ENCODE results near the gene INPP5D. TPM values are rescaled to one million over a fixed set of nuclear protein-coding genes. Genes with fewer than 3 reads are reported as not detected.

INPP5D gene
- total RNA-seq, 1 donor from 2014 or later = 14.7 TPM

- no peaks in the 10 kb centered on the region for H4K20me1 ChIP-seq (ENCODE audit: insufficient read depth, low read length)
- no peak overlapping the region for H3K27ac Mint-ChIP-seq (ENCODE audit: unreplicated experiment)
- peaks cover 9% of the 10 kb centered on the region for H3K9me3 Mint-ChIP-seq (ENCODE audit: unreplicated experiment)
- peaks cover 23% of the 10 kb centered on the region for H3K36me3 Mint-ChIP-seq (ENCODE audit: low read depth, unreplicated experiment)
- H3K9me3 ChIP-seq (ENCODE audit: insufficient read depth, low read depth, low read length) = peaks cover 5% of the 10 kb centered on the region
- H3K4me3 ChIP-seq (ENCODE audit: insufficient read depth, low read depth, low read length) = no peak overlapping the region
- no peak overlapping the region for H3K4me2 ChIP-seq (ENCODE audit: low read length)
- FAIRE-seq (no peak), DNase-seq (ENCODE audit: low read depth) (no peak)
- no peaks in the 10 kb centered on the region for H3K4me1 ChIP-seq (ENCODE audit: insufficient read depth, low read length)
- TF ChIP-seq CTCF (IDR thresholded peaks at IDR 0.05; ENCODE audit: insufficient read depth, low read depth, low read length) (no peak), EZH2 (IDR thresholded peaks at IDR 0.05; ENCODE audit: insufficient read depth, low read length) (no peak)
- H3K9ac ChIP-seq (ENCODE audit: low read length) = no peak overlapping the region
- no peak overlapping the region for H3K4me3 Mint-ChIP-seq (ENCODE audit: unreplicated experiment)
- no peaks in the 10 kb centered on the region for H3K4me1 Mint-ChIP-seq (ENCODE audit: low read depth, unreplicated experiment)
- H3K36me3 ChIP-seq (ENCODE audit: insufficient read depth, low read length) = no peaks in the 10 kb centered on the region
- H3K27ac ChIP-seq (ENCODE audit: low read depth, low read length) = no peak overlapping the region
- peaks cover 12% of the 10 kb centered on the region for H3K27me3 ChIP-seq (ENCODE audit: insufficient read depth, low read length)
- peaks cover 20% of the 10 kb centered on the region for H3K27me3 Mint-ChIP-seq (ENCODE audit: low read depth, unreplicated experiment)
- H3K79me2 ChIP-seq (ENCODE audit: insufficient read depth, low read length) = no peaks in the 10 kb centered on the region
- H2AFZ ChIP-seq (ENCODE audit: low read depth, low read length) = no peak overlapping the region
Observed at GRCh38 chr2:233145726-233146125, 85.6 kb downstream of the INPP5D start.

GRCh38 chr2:233146194-233146593 lies 86.1 kb downstream of the INPP5D start:
- Mint-ChIP-seq H3K27me3 (ENCODE audit: low read depth, unreplicated experiment) (peaks cover 23% of the 10 kb centered on the region), H3K4me1 (ENCODE audit: low read depth, unreplicated experiment) (no peaks in the 10 kb centered on the region), H3K4me3 (ENCODE audit: unreplicated experiment) (no peak overlapping the region), H3K36me3 (ENCODE audit: low read depth, unreplicated experiment) (peaks cover 23% of the 10 kb centered on the region), H3K27ac (ENCODE audit: unreplicated experiment) (no peak overlapping the region), H3K9me3 (ENCODE audit: unreplicated experiment) (peaks cover 9% of the 10 kb centered on the region)
- TF ChIP-seq EZH2 (IDR thresholded peaks at IDR 0.05; ENCODE audit: insufficient read depth, low read length) = no peak
- TF ChIP-seq CTCF (IDR thresholded peaks at IDR 0.05; ENCODE audit: insufficient read depth, low read depth, low read length) = no peak
- Histone ChIP-seq H3K79me2 (ENCODE audit: insufficient read depth, low read length) (no peaks in the 10 kb centered on the region), H3K9me3 (ENCODE audit: insufficient read depth, low read depth, low read length) (peaks cover 5% of the 10 kb centered on the region), H4K20me1 (ENCODE audit: insufficient read depth, low read length) (no peaks in the 10 kb centered on the region), H3K27ac (ENCODE audit: low read depth, low read length) (no peak overlapping the region), H3K36me3 (ENCODE audit: insufficient read depth, low read length) (no peaks in the 10 kb centered on the region), H3K4me3 (ENCODE audit: insufficient read depth, low read depth, low read length) (no peak overlapping the region), H3K4me1 (ENCODE audit: insufficient read depth, low read length) (no peaks in the 10 kb centered on the region), H2AFZ (ENCODE audit: low read depth, low read length) (no peak overlapping the region), H3K27me3 (ENCODE audit: insufficient read depth, low read length) (peaks cover 12% of the 10 kb centered on the region), H3K4me2 (ENCODE audit: low read length) (no peak overlapping the region), H3K9ac (ENCODE audit: low read length) (no peak overlapping the region)
- DNase-seq (ENCODE audit: low read depth) (no peak), FAIRE-seq (no peak)

GRCh38 chr2:233147136-233147828 lies 87.1 kb downstream of the INPP5D start:
- Mint-ChIP-seq H3K4me1 (ENCODE audit: low read depth, unreplicated experiment) (no peaks in the 10 kb centered on the region), H3K4me3 (ENCODE audit: unreplicated experiment) (no peak overlapping the region), H3K27ac (ENCODE audit: unreplicated experiment) (no peak overlapping the region)

More at GRCh38 chr2:233147136-233147828, 87.1 kb downstream of the INPP5D start:
- Histone ChIP-seq H3K36me3 (ENCODE audit: insufficient read depth, low read length) (no peaks in the 10 kb centered on the region), H3K4me2 (ENCODE audit: low read length) (no peak overlapping the region), H3K27me3 (ENCODE audit: insufficient read depth, low read length) (peaks cover 8% of the 10 kb centered on the region), H3K27ac (ENCODE audit: low read depth, low read length) (no peak overlapping the region), H3K79me2 (ENCODE audit: insufficient read depth, low read length) (no peaks in the 10 kb centered on the region), H3K4me3 (ENCODE audit: insufficient read depth, low read depth, low read length) (no peak overlapping the region), H3K4me1 (ENCODE audit: insufficient read depth, low read length) (no peaks in the 10 kb centered on the region), H2AFZ (ENCODE audit: low read depth, low read length) (no peak overlapping the region), H4K20me1 (ENCODE audit: insufficient read depth, low read length) (no peaks in the 10 kb centered on the region), H3K9ac (ENCODE audit: low read length) (no peak overlapping the region), H3K9me3 (ENCODE audit: insufficient read depth, low read depth, low read length) (peaks cover 5% of the 10 kb centered on the region)
- Mint-ChIP-seq H3K27me3 (ENCODE audit: low read depth, unreplicated experiment) (peaks cover 27% of the 10 kb centered on the region), H3K9me3 (ENCODE audit: unreplicated experiment) (peaks cover 9% of the 10 kb centered on the region), H3K36me3 (ENCODE audit: low read depth, unreplicated experiment) (peaks cover 23% of the 10 kb centered on the region)
- no peak for TF ChIP-seq CTCF (IDR thresholded peaks at IDR 0.05; ENCODE audit: insufficient read depth, low read depth, low read length)
- no peak for TF ChIP-seq EZH2 (IDR thresholded peaks at IDR 0.05; ENCODE audit: insufficient read depth, low read length)
- no peak for FAIRE-seq
- DNase-seq (ENCODE audit: low read depth) = no peak
